ENCODE results near the gene NHEJ1. TPM values are rescaled to one million over a fixed set of nuclear protein-coding genes. Genes with fewer than 3 reads are reported as not detected.
A peak's percentile ranks its signal among the peaks of the same experiment; 100 is the strongest.

NHEJ1 gene
- total RNA-seq, 4 donors from 2014 or later, result 13.2 to 20.9 (median 18.4) TPM

DNA sequence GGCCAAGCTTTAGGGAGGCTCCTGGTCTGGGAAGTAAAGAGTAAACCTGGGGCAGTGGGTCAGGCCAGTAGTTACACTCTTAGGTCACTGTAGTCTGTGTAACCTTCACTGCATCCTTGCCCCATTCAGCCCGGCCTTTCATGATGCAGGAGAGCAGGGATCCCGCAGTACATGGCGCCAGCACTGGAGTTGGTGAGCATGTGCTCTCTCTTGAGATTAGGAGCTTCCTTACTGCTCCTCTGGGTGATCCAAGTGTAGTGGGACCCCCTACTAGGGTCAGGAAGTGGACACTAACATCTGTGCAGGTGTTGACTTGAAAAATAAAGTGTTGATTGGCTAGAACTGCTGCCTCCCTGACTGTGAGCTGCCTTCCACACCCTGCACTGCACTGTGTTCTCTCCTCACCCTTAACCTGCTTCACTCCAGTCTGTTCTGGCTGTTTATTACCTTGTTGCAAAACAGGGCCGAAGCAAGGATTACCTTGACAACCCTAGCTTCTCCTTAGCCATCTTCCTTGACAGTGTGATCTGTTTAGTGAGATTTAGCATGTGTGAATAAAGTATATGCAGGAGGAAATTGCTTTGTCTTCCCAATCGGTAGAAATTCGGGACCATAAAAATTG, 22.6 kb upstream of the NHEJ1 start:
- no peak overlapping the region for H3K4me3 ChIP-seq (ENCODE audit: low read depth, poor library complexity, severe bottlenecking)
- intact Hi-C loops (cut with DNase I; ENCODE audit: low total_unique reads), result no loop called here
- WGBS, 2 donors, result 90 to 92% methylated on average over 6 of the region's 6 CpGs
- TF ChIP-seq POLR2A (IDR thresholded peaks at IDR 0.05), result no peak
- TF ChIP-seq, protein P1, sequence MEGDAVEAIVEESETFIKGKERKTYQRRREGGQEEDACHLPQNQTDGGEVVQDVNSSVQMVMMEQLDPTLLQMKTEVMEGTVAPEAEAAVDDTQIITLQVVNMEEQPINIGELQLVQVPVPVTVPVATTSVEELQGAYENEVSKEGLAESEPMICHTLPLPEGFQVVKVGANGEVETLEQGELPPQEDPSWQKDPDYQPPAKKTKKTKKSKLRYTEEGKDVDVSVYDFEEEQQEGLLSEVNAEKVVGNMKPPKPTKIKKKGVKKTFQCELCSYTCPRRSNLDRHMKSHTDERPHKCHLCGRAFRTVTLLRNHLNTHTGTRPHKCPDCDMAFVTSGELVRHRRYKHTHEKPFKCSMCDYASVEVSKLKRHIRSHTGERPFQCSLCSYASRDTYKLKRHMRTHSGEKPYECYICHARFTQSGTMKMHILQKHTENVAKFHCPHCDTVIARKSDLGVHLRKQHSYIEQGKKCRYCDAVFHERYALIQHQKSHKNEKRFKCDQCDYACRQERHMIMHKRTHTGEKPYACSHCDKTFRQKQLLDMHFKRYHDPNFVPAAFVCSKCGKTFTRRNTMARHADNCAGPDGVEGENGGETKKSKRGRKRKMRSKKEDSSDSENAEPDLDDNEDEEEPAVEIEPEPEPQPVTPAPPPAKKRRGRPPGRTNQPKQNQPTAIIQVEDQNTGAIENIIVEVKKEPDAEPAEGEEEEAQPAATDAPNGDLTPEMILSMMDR (IDR thresholded peaks at IDR 0.05), result no peak
- DNase-seq (ENCODE audit: low spot score in 2 of 2), result peak in 1 of 2 donors; percentile 76

DNA sequence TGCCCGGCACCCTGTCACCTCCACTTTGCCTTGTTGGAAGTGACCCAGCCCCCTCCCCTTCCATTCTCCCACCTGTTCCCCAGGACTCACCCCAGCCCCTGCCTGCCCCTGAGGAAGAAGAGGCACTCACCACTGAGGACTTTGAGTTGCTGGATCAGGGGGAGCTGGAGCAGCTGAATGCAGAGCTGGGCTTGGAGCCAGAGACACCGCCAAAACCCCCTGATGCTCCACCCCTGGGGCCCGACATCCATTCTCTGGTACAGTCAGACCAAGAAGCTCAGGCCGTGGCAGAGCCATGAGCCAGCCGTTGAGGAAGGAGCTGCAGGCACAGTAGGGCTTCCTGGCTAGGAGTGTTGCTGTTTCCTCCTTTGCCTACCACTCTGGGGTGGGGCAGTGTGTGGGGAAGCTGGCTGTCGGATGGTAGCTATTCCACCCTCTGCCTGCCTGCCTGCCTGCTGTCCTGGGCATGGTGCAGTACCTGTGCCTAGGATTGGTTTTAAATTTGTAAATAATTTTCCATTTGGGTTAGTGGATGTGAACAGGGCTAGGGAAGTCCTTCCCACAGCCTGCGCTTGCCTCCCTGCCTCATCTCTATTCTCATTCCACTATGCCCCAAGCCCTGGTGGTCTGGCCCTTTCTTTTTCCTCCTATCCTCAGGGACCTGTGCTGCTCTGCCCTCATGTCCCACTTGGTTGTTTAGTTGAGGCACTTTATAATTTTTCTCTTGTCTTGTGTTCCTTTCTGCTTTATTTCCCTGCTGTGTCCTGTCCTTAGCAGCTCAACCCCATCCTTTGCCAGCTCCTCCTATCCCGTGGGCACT, 21.9 kb upstream of the NHEJ1 start:
- H3K4me3 ChIP-seq (ENCODE audit: low read depth, poor library complexity, severe bottlenecking), result no peak overlapping the region
- 55 to 56% methylated on average over 7 to 8 of the region's 8 CpGs for WGBS, 2 donors
- DNase-seq (ENCODE audit: low spot score in 2 of 2), result peak in 1 of 2 donors; percentile 78
- no peak for TF ChIP-seq POLR2A (IDR thresholded peaks at IDR 0.05)
- TF ChIP-seq, protein P1 (IDR thresholded peaks at IDR 0.05), result no peak
- intact Hi-C loops (cut with DNase I; ENCODE audit: low total_unique reads), result no loop called here

DNA sequence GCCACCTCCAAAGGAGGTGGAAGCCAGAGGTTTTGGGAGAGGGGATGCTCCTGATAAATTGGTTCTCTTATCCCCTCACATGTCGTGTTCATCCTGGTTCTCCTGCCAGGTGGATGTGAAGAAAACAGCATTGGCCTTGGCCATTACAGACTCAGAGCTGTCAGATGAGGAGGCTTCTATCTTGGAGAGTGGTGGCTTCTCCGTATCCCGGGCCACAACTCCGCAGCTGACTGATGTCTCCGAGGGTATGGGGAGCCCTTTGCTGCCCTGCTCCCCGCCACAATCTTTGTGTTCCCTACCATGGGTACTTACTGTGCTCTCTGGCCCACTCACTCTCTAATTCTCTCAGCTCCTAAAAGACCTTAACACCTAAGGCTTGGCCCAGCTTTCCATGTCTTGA, 20.9 kb upstream of the NHEJ1 start:
- WGBS, 2 donors, result 93 to 96% methylated on average over 6 of the region's 6 CpGs
- TF ChIP-seq, protein P1 (IDR thresholded peaks at IDR 0.05), result no peak
- no peak for TF ChIP-seq POLR2A (IDR thresholded peaks at IDR 0.05)
- DNase-seq (ENCODE audit: low spot score in 2 of 2), result peak in 1 of 2 donors; percentile 58
- H3K4me3 ChIP-seq (ENCODE audit: low read depth, poor library complexity, severe bottlenecking), result no peak overlapping the region
- intact Hi-C loops (cut with DNase I; ENCODE audit: low total_unique reads), result no loop called here

DNA sequence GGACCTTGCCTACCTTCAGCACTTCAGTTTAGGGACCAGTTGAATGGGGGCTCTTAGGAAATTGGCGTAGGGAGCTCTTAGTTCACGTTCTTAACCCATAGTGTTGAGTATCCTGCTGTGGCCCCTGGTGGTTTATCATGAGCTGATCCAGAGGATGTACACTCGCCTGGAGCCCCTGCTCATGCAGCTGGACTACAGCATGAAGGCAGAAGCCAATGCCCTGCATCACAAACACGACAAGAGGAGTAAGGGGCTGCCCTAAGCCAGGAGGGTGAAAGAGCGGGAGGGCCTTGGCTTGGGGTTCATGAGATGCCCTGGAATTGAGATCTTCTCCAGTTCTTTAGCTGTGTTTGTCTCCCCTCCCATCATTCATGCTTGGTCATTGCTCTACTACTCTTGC, 20.3 kb upstream of the NHEJ1 start:
- TF ChIP-seq, protein P1 (IDR thresholded peaks at IDR 0.05), result no peak
- TF ChIP-seq POLR2A (IDR thresholded peaks at IDR 0.05), result no peak
- intact Hi-C loops (cut with DNase I; ENCODE audit: low total_unique reads), result no loop called here
- DNase-seq (ENCODE audit: low spot score in 2 of 2), result peak in 1 of 2 donors; percentile 54
- 86 to 91% methylated on average over 5 of the region's 5 CpGs for WGBS, 2 donors
- H3K4me3 ChIP-seq (ENCODE audit: low read depth, poor library complexity, severe bottlenecking), result no peak overlapping the region

DNA sequence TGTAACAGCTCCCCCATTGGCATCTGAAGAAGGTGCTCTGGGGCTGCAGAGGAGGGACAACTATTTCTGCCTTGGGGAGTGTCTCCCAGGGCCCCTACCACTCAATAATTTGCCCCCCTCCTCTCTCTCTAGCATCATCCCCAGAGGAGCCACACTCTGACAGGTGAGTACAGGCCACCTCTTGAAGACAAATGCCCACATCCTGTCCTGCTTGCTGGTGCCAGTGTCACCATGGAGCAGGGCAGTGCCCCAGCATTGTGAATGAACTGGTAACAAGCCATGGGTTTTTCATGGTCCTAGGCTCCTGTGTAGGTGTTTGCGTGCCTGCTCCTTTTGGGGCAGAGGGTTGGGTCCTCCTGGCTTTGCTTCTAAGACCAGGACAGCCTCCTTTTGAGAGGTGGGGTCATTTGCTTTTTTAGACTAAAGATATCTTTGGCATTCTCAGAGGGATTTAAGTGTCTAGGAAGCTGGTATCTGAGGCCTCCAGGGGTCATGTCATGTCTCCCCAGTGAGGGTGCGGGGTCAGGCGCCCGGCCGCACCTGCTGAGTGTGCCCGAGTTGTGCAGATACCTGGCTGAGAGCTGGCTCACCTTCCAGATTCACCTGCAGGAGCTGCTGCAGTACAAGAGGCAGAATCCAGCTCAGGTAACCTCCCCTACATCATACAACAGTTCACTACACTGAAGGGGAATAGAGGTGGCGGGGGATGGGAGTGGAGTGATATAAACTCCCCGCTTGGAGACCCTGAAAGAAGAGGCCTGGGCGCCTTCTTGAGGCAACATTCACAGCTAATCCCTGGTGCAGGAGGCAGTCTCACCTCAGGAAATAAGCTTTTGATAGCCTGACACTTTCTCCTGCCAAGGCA, 19.2 kb upstream of the NHEJ1 start:
- no peak for TF ChIP-seq POLR2A (IDR thresholded peaks at IDR 0.05)
- TF ChIP-seq, protein P1 (IDR thresholded peaks at IDR 0.05), result no peak
- H3K4me3 ChIP-seq (ENCODE audit: low read depth, poor library complexity, severe bottlenecking), result no peak overlapping the region
- intact Hi-C loops (cut with DNase I; ENCODE audit: low total_unique reads), result no loop called here

More for the DNA sequence above, 19.2 kb upstream of the NHEJ1 start:
- 91 to 97% methylated on average over 9 of the region's 9 CpGs for WGBS, 2 donors
- DNase-seq (ENCODE audit: low spot score in 2 of 2), result peak in 1 of 2 donors; percentile 83
